ENCODE data around the gene OR1F1.

OR1F1 gene

DNA sequence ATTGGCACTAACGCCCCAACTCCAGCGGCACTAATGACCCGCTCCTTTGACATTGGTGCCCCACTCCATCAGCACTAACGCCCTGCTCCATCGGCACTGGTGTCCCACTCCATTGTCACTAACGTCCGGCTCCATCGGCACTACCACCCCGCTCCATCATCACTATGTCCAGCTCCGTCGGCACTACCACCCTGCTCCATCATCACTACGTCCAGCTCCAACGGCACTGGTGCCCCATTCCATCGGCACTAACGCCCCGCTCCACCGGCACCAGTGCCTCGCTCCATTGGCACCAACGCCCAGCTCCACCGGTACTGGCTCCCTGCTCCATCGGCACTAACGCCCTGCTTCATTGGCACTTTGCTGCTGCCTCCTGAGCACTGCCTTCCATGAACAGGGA lies 45.7 kb upstream of the OR1F1 start:
- TF ChIP-seq, protein P1, sequence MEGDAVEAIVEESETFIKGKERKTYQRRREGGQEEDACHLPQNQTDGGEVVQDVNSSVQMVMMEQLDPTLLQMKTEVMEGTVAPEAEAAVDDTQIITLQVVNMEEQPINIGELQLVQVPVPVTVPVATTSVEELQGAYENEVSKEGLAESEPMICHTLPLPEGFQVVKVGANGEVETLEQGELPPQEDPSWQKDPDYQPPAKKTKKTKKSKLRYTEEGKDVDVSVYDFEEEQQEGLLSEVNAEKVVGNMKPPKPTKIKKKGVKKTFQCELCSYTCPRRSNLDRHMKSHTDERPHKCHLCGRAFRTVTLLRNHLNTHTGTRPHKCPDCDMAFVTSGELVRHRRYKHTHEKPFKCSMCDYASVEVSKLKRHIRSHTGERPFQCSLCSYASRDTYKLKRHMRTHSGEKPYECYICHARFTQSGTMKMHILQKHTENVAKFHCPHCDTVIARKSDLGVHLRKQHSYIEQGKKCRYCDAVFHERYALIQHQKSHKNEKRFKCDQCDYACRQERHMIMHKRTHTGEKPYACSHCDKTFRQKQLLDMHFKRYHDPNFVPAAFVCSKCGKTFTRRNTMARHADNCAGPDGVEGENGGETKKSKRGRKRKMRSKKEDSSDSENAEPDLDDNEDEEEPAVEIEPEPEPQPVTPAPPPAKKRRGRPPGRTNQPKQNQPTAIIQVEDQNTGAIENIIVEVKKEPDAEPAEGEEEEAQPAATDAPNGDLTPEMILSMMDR (conservative IDR thresholded peaks at IDR 0.05; ENCODE audit: control insufficient read depth, insufficient read depth, low read depth, low read length), result no peak
- no peak overlapping the region for H3K4me3 ChIP-seq (ENCODE audit: control insufficient read depth, low read depth, low read length)
- DNase-seq (ENCODE audit: low read depth), result no peak

DNA sequence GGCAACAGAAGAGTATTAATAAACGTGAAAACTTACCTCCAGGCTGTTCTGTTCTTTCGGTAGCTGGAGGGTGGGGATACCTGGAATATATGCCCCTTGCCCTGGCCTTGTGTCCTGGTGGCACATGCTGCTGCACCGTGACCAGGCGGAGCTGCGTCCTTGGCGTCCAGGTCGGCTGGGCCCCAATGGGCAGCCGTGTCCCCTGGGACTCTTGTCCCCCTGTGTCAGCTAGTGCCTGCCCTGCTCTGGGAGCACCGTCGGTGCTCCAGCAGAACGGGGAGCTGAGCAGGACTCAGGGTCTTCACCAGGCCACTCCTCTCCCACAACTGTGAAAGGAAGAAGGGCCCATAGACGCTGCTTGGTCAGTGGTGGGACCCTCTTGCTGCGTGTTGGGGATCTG lies 45.2 kb upstream of the OR1F1 start:
- TF ChIP-seq, protein P1 (conservative IDR thresholded peaks at IDR 0.05; ENCODE audit: control insufficient read depth, insufficient read depth, low read depth, low read length), result no peak
- DNase-seq (ENCODE audit: low read depth), result no peak
- H3K4me3 ChIP-seq (ENCODE audit: control insufficient read depth, low read depth, low read length), result no peak overlapping the region

DNA sequence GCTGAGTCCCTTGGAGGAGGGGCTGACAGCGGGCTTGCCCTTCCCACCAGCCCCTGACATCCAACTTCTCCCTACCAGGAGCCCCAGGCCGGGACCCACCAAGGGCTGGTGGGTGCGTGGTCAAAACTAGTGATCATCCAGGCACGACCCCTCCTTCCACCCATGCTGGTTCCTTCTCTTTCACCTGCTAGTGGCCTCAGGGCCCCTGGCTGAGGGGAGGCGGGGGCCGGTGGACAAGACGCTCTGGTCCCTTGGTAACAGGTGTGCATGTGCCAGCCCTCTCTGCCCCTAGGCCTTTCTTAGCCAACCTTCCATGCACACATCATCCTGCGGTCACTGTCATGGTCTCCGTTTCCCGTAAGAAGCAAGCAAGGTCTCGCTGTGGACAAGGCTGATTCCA lies 44.8 kb upstream of the OR1F1 start:
- DNase-seq (ENCODE audit: low read depth), result no peak
- TF ChIP-seq, protein P1 (conservative IDR thresholded peaks at IDR 0.05; ENCODE audit: control insufficient read depth, insufficient read depth, low read depth, low read length), result no peak
- H3K4me3 ChIP-seq (ENCODE audit: control insufficient read depth, low read depth, low read length), result no peak overlapping the region

DNA sequence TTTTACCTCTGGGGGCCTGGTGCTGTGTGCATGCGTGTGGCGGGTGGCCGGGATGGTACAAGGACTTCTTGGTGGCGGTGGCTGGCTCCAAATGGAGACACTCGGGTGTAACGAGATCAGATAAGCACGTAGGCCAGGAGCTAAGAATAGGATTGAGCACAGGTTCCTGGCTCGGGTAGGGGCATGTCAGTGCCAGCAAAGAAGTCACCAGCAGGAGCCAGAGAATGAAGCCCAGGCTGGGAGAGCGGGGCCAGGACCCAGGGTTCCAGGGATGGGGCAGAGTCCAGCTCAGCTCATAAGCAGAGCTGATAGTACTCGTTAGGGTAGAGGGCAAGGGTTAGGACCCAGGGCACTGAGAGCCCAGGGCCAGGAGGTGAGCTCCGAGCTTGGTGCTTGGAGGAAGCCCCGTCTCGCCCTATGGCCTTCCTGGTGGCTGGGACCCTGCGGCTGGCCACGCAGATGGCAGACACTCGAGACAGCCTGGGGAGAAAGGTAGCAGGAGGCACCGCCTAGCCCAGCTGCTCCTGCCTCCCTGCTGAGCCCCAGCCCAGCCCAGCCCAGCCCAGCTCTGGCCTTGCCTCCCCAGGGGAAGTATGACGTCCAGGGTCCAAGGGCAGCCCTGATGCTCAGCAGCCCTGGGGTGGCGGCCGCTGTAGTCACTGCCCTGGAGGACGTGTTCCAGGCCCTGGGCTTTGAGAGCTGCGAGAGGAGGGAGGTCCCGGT lies 44.2 kb upstream of the OR1F1 start:
- H3K4me3 ChIP-seq (ENCODE audit: control insufficient read depth, low read depth, low read length), result no peak overlapping the region
- TF ChIP-seq, protein P1 (conservative IDR thresholded peaks at IDR 0.05; ENCODE audit: control insufficient read depth, insufficient read depth, low read depth, low read length), result no peak
- no peak for DNase-seq (ENCODE audit: low read depth)

DNA sequence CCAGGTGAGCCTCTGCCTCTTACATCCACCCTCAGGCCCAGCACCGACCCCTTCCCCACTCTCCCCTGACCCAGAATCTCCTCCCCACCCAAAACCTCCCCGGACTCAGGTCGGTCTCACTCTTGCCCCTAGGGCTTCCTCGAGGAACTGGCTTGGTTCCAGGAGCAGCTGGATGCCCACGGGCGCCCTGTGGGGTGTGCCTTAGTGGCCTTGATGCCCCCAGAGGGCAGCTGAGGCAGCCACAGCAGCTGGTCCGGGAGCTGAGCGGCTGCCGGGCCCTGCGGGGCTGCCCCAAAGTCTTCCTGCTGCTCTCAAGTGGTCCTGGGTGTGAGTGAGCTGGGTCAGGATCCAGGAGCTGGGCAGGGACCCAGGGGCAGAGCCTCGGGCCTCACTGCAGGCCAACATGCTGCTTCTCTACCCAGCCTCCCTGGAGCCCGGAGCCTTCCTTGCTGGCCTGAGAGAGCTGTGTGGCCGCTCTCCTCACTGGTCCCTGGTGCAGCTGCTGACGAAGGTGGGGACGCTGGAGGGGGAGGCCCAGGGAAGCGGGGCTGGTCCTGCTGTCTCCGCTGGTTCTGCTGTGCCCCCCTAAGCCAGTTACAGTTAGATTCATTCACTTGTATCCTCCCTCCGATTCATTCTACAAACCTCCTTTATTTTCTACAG lies 43.6 kb upstream of the OR1F1 start:
- DNase-seq (ENCODE audit: low read depth), result no peak
- TF ChIP-seq, protein P1 (conservative IDR thresholded peaks at IDR 0.05; ENCODE audit: control insufficient read depth, insufficient read depth, low read depth, low read length), result no peak
- no peak overlapping the region for H3K4me3 ChIP-seq (ENCODE audit: control insufficient read depth, low read depth, low read length)

DNA sequence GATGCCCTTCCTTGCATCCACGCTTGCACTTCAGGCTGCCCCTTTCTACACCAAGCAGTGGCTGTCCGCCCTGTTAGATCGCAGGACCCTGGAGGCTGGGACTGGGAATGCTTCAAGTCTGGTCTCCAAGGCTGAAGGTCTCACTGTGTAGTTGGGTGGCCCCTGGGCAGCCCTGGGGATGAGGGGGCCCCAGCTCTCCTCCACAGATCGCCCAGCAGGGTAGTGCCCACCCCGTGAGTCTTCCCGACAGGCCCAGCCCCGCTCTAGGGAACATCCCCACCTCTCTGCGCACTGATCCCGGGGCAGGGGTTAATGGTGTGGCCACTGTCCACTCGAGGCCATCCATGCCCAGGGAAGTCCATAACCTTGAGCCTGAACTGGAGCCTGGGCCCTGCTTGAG lies 42.9 kb upstream of the OR1F1 start:
- TF ChIP-seq, protein P1 (conservative IDR thresholded peaks at IDR 0.05; ENCODE audit: control insufficient read depth, insufficient read depth, low read depth, low read length), result no peak
- no peak for DNase-seq (ENCODE audit: low read depth)
- no peak overlapping the region for H3K4me3 ChIP-seq (ENCODE audit: control insufficient read depth, low read depth, low read length)

Data from fibroblast of mammary gland (primary cell).